HG03066 (cell line): ENCODE data around the gene NAALADL1.
"Not testable (repeated sequence)": the region's sequence is repeated elsewhere in the genome, so short reads cannot be mapped to it uniquely, and the experiment has no call there.

Experiments used
- ATAC-seq: cut with Tn5 transposase; IDR thresholded peaks from one replicate; pipeline ENCODE4 v1.9.1; 2021; ENCODE audit warnings: low read depth; ENCODE audit not compliant: unreplicated experiment

Gene NAALADL1

DNA sequence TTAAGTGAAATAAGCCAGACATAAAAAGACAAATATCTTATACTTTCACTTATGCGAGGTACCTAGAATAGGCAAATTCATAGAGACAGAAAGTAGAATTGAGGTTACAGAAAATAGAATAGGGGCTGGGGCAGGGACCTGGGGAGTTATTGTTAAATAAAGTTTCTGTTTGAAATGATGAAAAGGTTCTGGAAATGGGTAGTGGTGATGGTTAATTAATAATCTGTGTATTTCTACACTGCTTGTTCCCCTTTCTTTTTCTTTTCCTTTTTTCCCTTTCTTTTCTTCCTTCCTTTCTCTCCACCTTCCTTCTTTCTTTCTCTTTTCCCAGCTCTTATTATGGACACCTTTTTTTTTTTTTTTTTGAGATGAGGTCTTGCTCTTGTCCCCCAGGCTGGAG lies 2.8 kb downstream of the NAALADL1 start:
- no peak for ATAC-seq

GRCh38 chr11:65053827-65054508 lies 4.4 kb downstream of the NAALADL1 start:
- ATAC-seq: no peak

- no peak for ATAC-seq
Observed at GRCh38 chr11:65051398-65051858, 6.9 kb downstream of the NAALADL1 start.

GRCh38 chr11:65047581-65048422 lies 10.6 kb downstream of the NAALADL1 start:
- no peak for ATAC-seq

- no peak for ATAC-seq
Observed at GRCh38 chr11:65045728-65046127, 12.6 kb downstream of the NAALADL1 start.

DNA sequence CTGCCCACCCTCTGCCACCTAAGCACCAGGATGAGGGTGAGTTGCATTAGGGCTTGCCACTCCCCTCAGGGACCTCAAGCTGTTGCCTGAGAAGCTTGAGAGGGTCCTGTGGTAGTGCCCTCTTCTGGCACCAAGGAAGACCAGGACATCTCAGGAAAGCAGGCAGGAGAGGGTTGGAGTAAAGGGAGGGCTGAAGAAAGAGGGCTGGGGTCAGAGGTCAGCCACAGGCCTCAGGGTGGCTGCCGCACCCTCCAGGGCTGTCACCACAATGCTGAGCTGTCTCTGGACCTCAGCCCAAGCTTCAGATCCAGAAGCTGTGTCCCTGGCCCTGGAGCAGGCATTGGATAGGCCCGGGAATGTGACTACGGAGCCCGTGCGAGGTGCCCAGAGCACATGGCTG lies 13.3 kb downstream of the NAALADL1 start:
- no peak for ATAC-seq

- no peak for ATAC-seq
Observed at GRCh38 chr11:65043881-65044501, 14.4 kb downstream of the NAALADL1 start.

DNA sequence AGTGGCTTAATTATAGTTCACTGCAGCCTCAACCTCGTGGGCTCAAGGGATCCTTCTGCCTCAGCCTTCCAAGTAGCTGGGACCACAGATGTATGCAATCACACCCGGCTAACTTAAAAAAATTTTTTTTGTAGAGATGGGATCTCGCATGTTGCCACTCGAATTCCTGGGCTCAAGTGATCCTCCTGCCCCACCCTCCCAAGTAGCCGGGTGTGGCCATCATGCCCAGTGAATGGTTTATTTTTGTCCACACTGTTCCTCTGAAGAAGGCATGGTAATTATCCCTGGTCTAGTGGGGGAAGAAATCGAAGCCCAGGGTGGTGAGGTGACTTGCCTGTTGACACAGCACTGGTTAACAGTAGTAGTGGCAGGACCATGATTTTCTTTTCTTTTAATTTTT lies 15.5 kb downstream of the NAALADL1 start:
- no peak for ATAC-seq

- ATAC-seq: peak; percentile 83
Observed at GRCh38 chr11:65040847-65041622, 17.3 kb downstream of the NAALADL1 start, which contains the start of gene SAC3D1. SAC3D1 (plus strand) TSS chr11:65041210; CDS start chr11:65041293, 83 bp downstream.

GRCh38 chr11:65040520-65040846 lies 17.9 kb downstream of the NAALADL1 start:
- no peak for ATAC-seq

DNA sequence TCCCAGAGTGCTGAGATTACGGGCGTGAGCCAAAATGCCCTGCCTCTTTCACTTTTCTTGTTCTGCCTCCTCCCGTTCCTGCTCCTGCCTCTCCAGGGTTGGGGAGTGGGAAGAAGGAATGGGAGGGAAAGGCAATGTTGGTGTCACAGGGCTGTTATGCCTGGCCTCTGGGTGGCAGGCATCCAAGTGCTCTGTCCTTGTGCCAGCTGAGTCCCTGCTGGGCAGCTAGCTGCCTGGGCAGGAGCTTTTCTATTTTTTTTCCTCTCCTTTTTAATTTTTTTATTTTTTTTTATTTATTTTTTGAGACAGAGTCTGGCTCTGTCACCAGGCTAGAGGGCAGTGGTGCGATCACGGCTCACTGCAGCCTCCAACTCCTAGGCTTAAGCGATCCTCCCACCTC lies 21.4 kb downstream of the NAALADL1 start:
- no peak for ATAC-seq

GRCh38 chr11:65035579-65035978 lies 22.8 kb downstream of the NAALADL1 start:
- no peak for ATAC-seq

DNA sequence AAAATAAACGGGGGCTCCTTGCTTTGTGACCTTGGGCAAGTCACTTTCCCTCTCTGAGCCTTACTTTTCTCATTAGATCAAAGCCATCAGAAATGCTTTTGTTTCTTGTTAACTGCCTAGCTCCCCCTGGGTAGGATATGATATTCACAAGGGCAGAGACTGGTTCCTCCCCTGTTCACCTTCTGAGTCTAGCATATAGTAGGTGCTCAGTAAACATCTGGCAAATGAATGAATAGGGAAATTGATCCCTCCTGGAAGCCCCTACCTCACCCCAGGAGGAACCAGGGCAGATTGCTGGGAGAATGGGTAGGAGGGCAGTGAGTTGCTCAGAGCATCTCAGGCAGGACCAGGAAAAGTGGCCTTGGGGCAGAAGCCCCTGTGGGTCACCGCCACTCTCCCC lies 23.9 kb downstream of the NAALADL1 start:
- ATAC-seq: no peak

DNA sequence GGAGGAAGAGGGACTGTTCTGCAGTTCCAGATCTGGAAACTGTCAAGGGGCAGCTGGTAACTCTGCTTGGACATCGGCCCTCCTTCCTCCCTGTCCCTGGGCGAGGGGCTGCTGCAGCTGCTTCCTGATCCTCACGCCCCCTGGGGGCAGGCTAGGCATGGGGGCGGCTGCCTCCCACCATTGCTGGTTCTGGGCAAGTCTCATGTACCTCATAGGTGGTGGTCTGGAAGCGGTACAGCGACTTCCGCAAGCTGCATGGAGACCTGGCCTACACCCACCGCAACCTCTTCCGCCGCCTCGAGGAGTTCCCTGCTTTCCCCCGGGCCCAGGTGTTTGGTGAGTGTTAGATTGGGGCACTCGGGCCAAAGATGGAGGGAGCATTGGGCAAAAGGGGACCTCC lies 26.1 kb downstream of the NAALADL1 start:
- ATAC-seq: no peak

GRCh38 chr11:65027213-65028067 lies 30.9 kb downstream of the NAALADL1 start, which contains the start of gene SNX15:
SNX15 (plus strand) TSS chr11:65027439; CDS start chr11:65027538, 99 bp downstream.
- ATAC-seq: peak; percentile 83

- ATAC-seq: no peak
Observed at GRCh38 chr11:65026810-65027209, 31.5 kb downstream of the NAALADL1 start.

GRCh38 chr11:65023502-65023901 lies 34.9 kb downstream of the NAALADL1 start:
- ATAC-seq: not testable (repeated sequence)

GRCh38 chr11:65021509-65021908 lies 36.8 kb downstream of the NAALADL1 start:
- no peak for ATAC-seq

DNA sequence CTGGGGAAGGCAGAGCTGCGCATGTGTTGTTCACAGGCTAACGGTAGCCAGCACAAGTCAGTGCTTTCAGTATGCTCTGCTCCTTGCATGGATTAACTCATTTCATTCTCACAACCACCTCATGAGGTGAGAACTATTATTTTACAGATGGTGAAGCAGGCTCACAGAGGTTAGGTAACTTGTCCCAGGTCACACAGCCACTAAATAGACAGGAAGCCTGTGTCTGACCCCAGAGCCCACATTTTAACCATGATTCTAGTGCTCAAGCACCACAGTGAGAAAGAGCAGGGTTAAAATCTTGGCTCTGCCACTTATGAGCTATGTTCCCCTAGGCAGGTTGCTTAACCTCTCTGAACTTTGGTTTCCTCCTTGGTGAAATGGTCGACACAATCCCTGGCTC lies 37.4 kb downstream of the NAALADL1 start:
- no peak for ATAC-seq

- no peak for ATAC-seq
Observed at GRCh38 chr11:65019824-65020223, 38.5 kb downstream of the NAALADL1 start.
